SU-DHL-6 (cell line): Measurements from ENCODE around the gene FIGNL2.

Experiments used
- CTCF ChIP-seq: fragments of 200-600 bp; sonication (generic); IDR thresholded peaks from one replicate; pipeline ENCODE4 v1.5.1; 2017; ENCODE audit warnings: antibody characterized with exemption, mild to moderate bottlenecking, low read length, moderate library complexity; ENCODE audit not compliant: insufficient read depth, poor library complexity, severe bottlenecking
- EZH2phosphoT487 ChIP-seq: fragments of 200-600 bp; sonication (generic), shearing (Covaris generic); conservative IDR thresholded peaks from 2 replicates; pipeline ENCODE4 v1.6.1; 2018; ENCODE audit warnings: mild to moderate bottlenecking, antibody characterized with exemption, low read length, moderate library complexity, mixed read lengths

- no peak for TF ChIP-seq CTCF
- TF ChIP-seq EZH2phosphoT487, result no peak
Measured at GRCh38 chr12:51887476-51888315, 39.2 kb upstream of the FIGNL2 start, which contains the start of gene ANKRD33.
